HG02943 (cell line): ENCODE data around the gene ATP1B1.

Experiments
- ATAC-seq: cut with Tn5 transposase; IDR thresholded peaks from one replicate; pipeline ENCODE4 v1.9.1; 2021; ENCODE audit warnings: mild to moderate bottlenecking, low read depth, moderate library complexity; ENCODE audit not compliant: unreplicated experiment

Gene ATP1B1

GRCh38 chr1:169180174-169180573 lies 73.7 kb downstream of the ATP1B1 start:
- ATAC-seq = no peak
